HCT116 (cell line): ENCODE measurements around the gene PIEZO2. TPM values are rescaled to one million over a fixed set of nuclear protein-coding genes. Genes with fewer than 3 reads are reported as not detected.

Source experiments
- ATAC-seq: fragments of 200-7000 bp; cut with Tn5 transposase; 2 replicates; pipeline ENCODE4 v1.9.1; 2020; ENCODE audit warnings: mild to moderate bottlenecking, moderate library complexity
- BruUV-seq: library from RNA; stranded (reverse); fragments of 400-500 nt; replicated peaks from 2 replicates; lab custom pipeline; 2021; lab: Mats Ljungman, UMichigan
- CTCF ChIA-PET: fragments of 300-600 bp; sonication (Branson Sonifier 250); formaldehyde crosslinking; loops from one replicate; lab custom pipeline; 2021; ENCODE audit warnings: antibody characterized with exemption; lab: Charles Lee
- POLR2A ChIA-PET: fragments of 300-600, 350-600 bp; sonication (Branson Sonifier 250); formaldehyde crosslinking; loops from one replicate; lab custom pipeline; 2021; ENCODE audit warnings: antibody characterized with exemption; lab: Charles Lee
- RAD21 ChIA-PET, 2 experiments: fragments of 300-600 bp; sonication (Branson Sonifier 250); formaldehyde crosslinking; loops; one replicate each; lab custom pipeline; 2023; ENCODE audit warnings: low total read pairs in 2 of 2; ENCODE audit not compliant: uncharacterized antibody in 2 of 2, unreplicated experiment in 2 of 2, low non-redundant PET in 1 of 2; lab: Charles Lee
- DNase-seq: peaks from one replicate; pipeline ENCODE4 v3.0.0-alpha.2; 2010; ENCODE audit warnings: low read depth, low spot score
- H2AFZ ChIP-seq: fragments of 200-600 bp; shearing (Covaris generic), sonication (generic); 2 replicates; pipeline ENCODE4 v1.6.1; 2017; ENCODE audit warnings: low read depth, mixed run types, mixed read lengths, antibody characterized with exemption, low read length; ENCODE audit not compliant: poor library complexity, severe bottlenecking
- H3K27ac ChIP-seq: 2 replicates; pipeline ENCODE4 v1.5.1; 2012; ENCODE audit warnings: low read depth, low read length
- H3K27me3 ChIP-seq: fragments of 200-600 bp; sonication (generic); 2 replicates; pipeline ENCODE4 v1.6.1; 2016; ENCODE audit warnings: mixed run types, low read length, mixed read lengths; ENCODE audit not compliant: insufficient read depth
- H3K36me3 ChIP-seq, 2 experiments: fragments of 200-500 bp in 1 of 2; fragments of 200-600 bp in 1 of 2; sonication (Bioruptor generic) in 1 of 2; sonication (generic) in 1 of 2; 2 replicates each; pipeline versions ENCODE4 v1.5.1 to v1.6.1; 2014 to 2016; ENCODE audit warnings: low read length in 2 of 2, inconsistent platforms in 1 of 2, mixed read lengths in 1 of 2, mixed run types in 1 of 2; ENCODE audit not compliant: insufficient read depth in 2 of 2, control insufficient read depth in 1 of 2
- H3K4me1 ChIP-seq, 2 experiments: fragments of 200-600 bp in 1 of 2; sonication (generic) in 1 of 2; 2 replicates each; pipeline versions ENCODE4 v1.5.1 to v1.6.1; 2012 to 2017; ENCODE audit warnings: low read length in 2 of 2, inconsistent platforms in 1 of 2, mild to moderate bottlenecking in 1 of 2, mixed read lengths in 1 of 2, mixed run types in 1 of 2, moderate library complexity in 1 of 2; ENCODE audit not compliant: insufficient read depth in 2 of 2, control insufficient read depth in 1 of 2
- H3K4me2 ChIP-seq: fragments of 200-600 bp; sonication (generic); 2 replicates; pipeline ENCODE4 v1.6.1; 2017; ENCODE audit warnings: mixed run types, low read length, mixed read lengths
- H3K4me3 ChIP-seq, 2 experiments: fragments of 200-600 bp in 1 of 2; sonication (generic) in 1 of 2; replicated peaks in 1 of 2; 2 replicates each; pipeline ENCODE4 v1.5.1; 2011 to 2016; ENCODE audit warnings: low read length in 2 of 2, control low read depth in 1 of 2, low read depth in 1 of 2, mild to moderate bottlenecking in 1 of 2, mixed read lengths in 1 of 2, mixed run types in 1 of 2
- H3K79me2 ChIP-seq: fragments of 200-600 bp; sonication (generic); 2 replicates; pipeline ENCODE4 v1.6.1; 2017; ENCODE audit warnings: mild to moderate bottlenecking, mixed run types, low read length, moderate library complexity, mixed read lengths; ENCODE audit not compliant: insufficient read depth
- H3K9ac ChIP-seq: fragments of 200-600 bp; sonication (generic); 2 replicates; pipeline ENCODE4 v1.6.1; 2016; ENCODE audit warnings: low read length, mixed read lengths
- H3K9me2 ChIP-seq: fragments of 200-600 bp; sonication (generic), shearing (Covaris generic); 2 replicates; pipeline ENCODE4 v1.6.1; 2017; ENCODE audit warnings: mixed run types, mild to moderate bottlenecking, moderate library complexity; ENCODE audit not compliant: insufficient read depth
- H3K9me3 ChIP-seq, 2 experiments: fragments of 200-500 bp in 1 of 2; fragments of 200-600 bp in 1 of 2; sonication (Bioruptor generic) in 1 of 2; sonication (generic) in 1 of 2; 2 replicates each; pipeline ENCODE4 v1.6.1; 2014 to 2017; ENCODE audit warnings: low read length in 2 of 2, mixed read lengths in 2 of 2, inconsistent platforms in 1 of 2, low read depth in 1 of 2, mild to moderate bottlenecking in 1 of 2, mixed run types in 1 of 2, moderate library complexity in 1 of 2; ENCODE audit not compliant: control insufficient read depth in 1 of 2, insufficient read depth in 1 of 2
- H4K20me1 ChIP-seq: fragments of 200-600 bp; sonication (generic), shearing (Covaris generic); 2 replicates; pipeline ENCODE4 v1.6.1; 2017; ENCODE audit warnings: mixed run types, mild to moderate bottlenecking, moderate library complexity; ENCODE audit not compliant: insufficient read depth
- EZH2phosphoT487 ChIP-seq: fragments of 200-600 bp; IDR thresholded peaks from 2 replicates; pipeline ENCODE4 v1.6.1; 2018; ENCODE audit warnings: antibody characterized with exemption, borderline replicate concordance
- FOSL1 ChIP-seq: IDR thresholded peaks from 2 replicates; pipeline ENCODE4 v1.6.1; 2012; ENCODE audit warnings: low read depth
- JUND ChIP-seq: IDR thresholded peaks from 2 replicates; pipeline ENCODE4 v1.6.1; 2012
- POLR2AphosphoS5 ChIP-seq: IDR thresholded peaks from 2 replicates; pipeline ENCODE4 v1.6.1; 2011; ENCODE audit warnings: mild to moderate bottlenecking, low read depth, low read length, moderate library complexity
- RAD21 ChIP-seq: IDR thresholded peaks from 2 replicates; pipeline ENCODE4 v1.6.1; 2012; ENCODE audit warnings: low read depth, mild to moderate bottlenecking
- SP1 ChIP-seq: IDR thresholded peaks from 2 replicates; pipeline ENCODE4 v1.6.1; 2012; ENCODE audit warnings: low read depth
- SRF ChIP-seq: IDR thresholded peaks from 2 replicates; pipeline ENCODE4 v1.6.1; 2012; ENCODE audit warnings: low read depth
- TCF7L2 ChIP-seq: IDR thresholded peaks from 2 replicates; pipeline ENCODE4 v1.7.0; 2011; ENCODE audit warnings: borderline replicate concordance, inconsistent platforms; ENCODE audit not compliant: insufficient read depth, insufficient read length; ENCODE audit errors: extremely low read depth
- YY1 ChIP-seq: IDR thresholded peaks from 2 replicates; pipeline ENCODE4 v1.6.1; 2011; ENCODE audit warnings: low read length, low read depth, moderate library complexity, mild to moderate bottlenecking; ENCODE audit not compliant: insufficient replicate concordance; ENCODE audit errors: extremely low read depth
- ZNF274 ChIP-seq: fragments of 200-500 bp; sonication (Bioruptor generic); IDR thresholded peaks from 2 replicates; pipeline ENCODE4 v1.6.1; 2014; ENCODE audit warnings: mild to moderate bottlenecking, low read depth, low read length, inconsistent platforms
- intact Hi-C: fragments of 100-400 bp; cut with micrococcal nuclease; formaldehyde crosslinking; loops from 2 replicates; pipeline ENCODE4 v1.10.0; 2022
- total RNA-seq: library from RNA; stranded (reverse); gene quantifications from one replicate; pipeline ENCODE4 v1.2.1, GENCODE V29; 2021; ENCODE audit not compliant: unreplicated experiment
- TF ChIP-seq, protein P1 (sequence below): IDR thresholded peaks from 2 replicates; pipeline ENCODE4 v1.6.1; 2012; ENCODE audit warnings: low read depth
- TF ChIP-seq, protein P2 (sequence below): IDR thresholded peaks from 2 replicates; pipeline ENCODE4 v1.6.1; 2012

The PIEZO2 gene
- total RNA-seq, 1 experiment from 2014 or later, result 0.34 TPM

DNA sequence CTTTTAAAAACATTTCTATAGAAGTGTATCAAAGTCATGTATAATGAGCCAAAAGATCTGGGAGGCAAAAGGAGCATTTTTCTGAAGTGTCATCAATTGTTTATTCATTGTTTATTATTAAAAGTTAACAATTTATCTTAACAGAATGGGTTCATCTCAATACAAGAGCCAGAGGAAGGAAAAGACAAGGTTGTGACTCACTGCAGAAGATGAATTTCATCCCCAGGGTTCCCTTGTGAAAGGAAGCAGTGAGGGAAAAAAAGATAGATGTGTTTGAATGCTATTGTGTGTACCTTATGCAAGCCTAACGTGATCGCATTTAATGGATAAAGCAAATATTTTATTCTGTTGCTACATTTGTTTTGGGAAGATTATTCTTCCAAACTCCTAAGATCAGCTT lies 286.3 kb downstream of the PIEZO2 start:
- no peak overlapping the region for H3K4me3 ChIP-seq
- no peaks in the 10 kb centered on the region for H3K36me3 ChIP-seq
- intact Hi-C loops, result no loop called here
- no peaks in the 10 kb centered on the region for H3K79me2 ChIP-seq
- ChIA-PET CTCF (no interaction called here), POLR2A (no interaction called here), RAD21 (no interaction called here)
- no peak overlapping the region for H3K27ac ChIP-seq
- no peak overlapping the region for H3K9ac ChIP-seq
- H2AFZ ChIP-seq, result no peak overlapping the region
- no peak overlapping the region for H3K4me2 ChIP-seq
- no peaks in the 10 kb centered on the region for H3K4me1 ChIP-seq
- H3K9me3 ChIP-seq, result no peaks in the 10 kb centered on the region
- ATAC-seq, result no peak
- BruUV-seq, result no TSS peak
- no peak for DNase-seq
- H3K27me3 ChIP-seq, result peaks cover 39% of the 10 kb centered on the region
- H3K9me2 ChIP-seq, result no peaks in the 10 kb centered on the region
- no peaks in the 10 kb centered on the region for H4K20me1 ChIP-seq
- TF ChIP-seq JUND (no peak), FOSL1 (no peak), TCF7L2 (no peak), ZNF274 (no peak), EZH2phosphoT487 (no peak), YY1 (no peak), POLR2AphosphoS5 (no peak), RAD21 (no peak), SRF (no peak), SP1 (no peak)
- TF ChIP-seq, protein P1, sequence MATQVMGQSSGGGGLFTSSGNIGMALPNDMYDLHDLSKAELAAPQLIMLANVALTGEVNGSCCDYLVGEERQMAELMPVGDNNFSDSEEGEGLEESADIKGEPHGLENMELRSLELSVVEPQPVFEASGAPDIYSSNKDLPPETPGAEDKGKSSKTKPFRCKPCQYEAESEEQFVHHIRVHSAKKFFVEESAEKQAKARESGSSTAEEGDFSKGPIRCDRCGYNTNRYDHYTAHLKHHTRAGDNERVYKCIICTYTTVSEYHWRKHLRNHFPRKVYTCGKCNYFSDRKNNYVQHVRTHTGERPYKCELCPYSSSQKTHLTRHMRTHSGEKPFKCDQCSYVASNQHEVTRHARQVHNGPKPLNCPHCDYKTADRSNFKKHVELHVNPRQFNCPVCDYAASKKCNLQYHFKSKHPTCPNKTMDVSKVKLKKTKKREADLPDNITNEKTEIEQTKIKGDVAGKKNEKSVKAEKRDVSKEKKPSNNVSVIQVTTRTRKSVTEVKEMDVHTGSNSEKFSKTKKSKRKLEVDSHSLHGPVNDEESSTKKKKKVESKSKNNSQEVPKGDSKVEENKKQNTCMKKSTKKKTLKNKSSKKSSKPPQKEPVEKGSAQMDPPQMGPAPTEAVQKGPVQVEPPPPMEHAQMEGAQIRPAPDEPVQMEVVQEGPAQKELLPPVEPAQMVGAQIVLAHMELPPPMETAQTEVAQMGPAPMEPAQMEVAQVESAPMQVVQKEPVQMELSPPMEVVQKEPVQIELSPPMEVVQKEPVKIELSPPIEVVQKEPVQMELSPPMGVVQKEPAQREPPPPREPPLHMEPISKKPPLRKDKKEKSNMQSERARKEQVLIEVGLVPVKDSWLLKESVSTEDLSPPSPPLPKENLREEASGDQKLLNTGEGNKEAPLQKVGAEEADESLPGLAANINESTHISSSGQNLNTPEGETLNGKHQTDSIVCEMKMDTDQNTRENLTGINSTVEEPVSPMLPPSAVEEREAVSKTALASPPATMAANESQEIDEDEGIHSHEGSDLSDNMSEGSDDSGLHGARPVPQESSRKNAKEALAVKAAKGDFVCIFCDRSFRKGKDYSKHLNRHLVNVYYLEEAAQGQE, result no peak
- TF ChIP-seq, protein P2, sequence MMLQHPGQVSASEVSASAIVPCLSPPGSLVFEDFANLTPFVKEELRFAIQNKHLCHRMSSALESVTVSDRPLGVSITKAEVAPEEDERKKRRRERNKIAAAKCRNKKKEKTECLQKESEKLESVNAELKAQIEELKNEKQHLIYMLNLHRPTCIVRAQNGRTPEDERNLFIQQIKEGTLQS, result no peak
- TF ChIP-seq, all 23 proteins: peak for 0
